ENCODE results near the gene EZH1.
"Not testable (repeated sequence)": the region's sequence is repeated elsewhere in the genome, so short reads cannot be mapped to it uniquely, and the experiment has no call there.

Gene EZH1

GRCh38 chr17:42750739-42751344 lies 6.0 kb upstream of the EZH1 start:
- DNase-seq (ENCODE audit: extremely low read depth, low read depth), result no peak
- TF ChIP-seq CTCF (IDR thresholded peaks at IDR 0.05; ENCODE audit: low read depth, low read length), result no peak

- DNase-seq (ENCODE audit: extremely low read depth, low read depth), result no peak
- no peak for TF ChIP-seq CTCF (IDR thresholded peaks at IDR 0.05; ENCODE audit: low read depth, low read length)
Observed at GRCh38 chr17:42748908-42749798, 4.3 kb upstream of the EZH1 start.

- TF ChIP-seq CTCF (IDR thresholded peaks at IDR 0.05; ENCODE audit: low read depth, low read length), result no peak
Observed at GRCh38 chr17:42748202-42748907, 3.5 kb upstream of the EZH1 start.

GRCh38 chr17:42744283-42744805 lies 496 bp downstream of the EZH1 start:
- TF ChIP-seq CTCF (IDR thresholded peaks at IDR 0.05; ENCODE audit: low read depth, low read length), result no peak
- no peak for DNase-seq (ENCODE audit: extremely low read depth, low read depth)

More at GRCh38 chr17:42748202-42748907, 3.5 kb upstream of the EZH1 start:
- no peak for DNase-seq (ENCODE audit: extremely low read depth, low read depth)

- no peak for DNase-seq (ENCODE audit: extremely low read depth, low read depth)
- TF ChIP-seq CTCF (IDR thresholded peaks at IDR 0.05; ENCODE audit: low read depth, low read length), result no peak; the same call in 1 of the 2 replicates
Observed at GRCh38 chr17:42743595-42744282, 1.1 kb downstream of the EZH1 start.

GRCh38 chr17:42742916-42743315 lies 1.9 kb downstream of the EZH1 start:
- not testable (repeated sequence) for DNase-seq (ENCODE audit: extremely low read depth, low read depth)

GRCh38 chr17:42740699-42741098 lies 4.1 kb downstream of the EZH1 start:
- no peak for DNase-seq (ENCODE audit: extremely low read depth, low read depth)
- no peak for TF ChIP-seq CTCF (IDR thresholded peaks at IDR 0.05; ENCODE audit: low read depth, low read length)

Data from AG09319 (cell line).